ENCODE measurements around the gene FBXW8.
A peak's percentile ranks its signal among the peaks of the same experiment; 100 is the strongest.

Gene FBXW8

GRCh38 chr12:116926283-116927243, 15.8 kb downstream of the FBXW8 start:
- DNase-seq = no peak

- no peak for DNase-seq
Observed at GRCh38 chr12:116927244-116927940, 16.6 kb downstream of the FBXW8 start.

- DNase-seq = no peak
Observed at GRCh38 chr12:116928504-116928903, 17.8 kb downstream of the FBXW8 start.

GRCh38 chr12:116929885-116930284, 19.1 kb downstream of the FBXW8 start:
- DNase-seq = no peak

GRCh38 chr12:116931665-116932064, 20.9 kb downstream of the FBXW8 start:
- no peak for DNase-seq

GRCh38 chr12:116933091-116933490, 22.3 kb downstream of the FBXW8 start:
- DNase-seq = no peak

- no peak for DNase-seq
Observed at GRCh38 chr12:116933512-116934246, 22.9 kb downstream of the FBXW8 start.

GRCh38 chr12:116934908-116935705, 24.4 kb downstream of the FBXW8 start:
- DNase-seq = no peak

GRCh38 chr12:116937640-116938039, 26.9 kb downstream of the FBXW8 start:
- no peak for DNase-seq

- DNase-seq = no peak
Observed at GRCh38 chr12:116939734-116940133, 29.0 kb downstream of the FBXW8 start.

- DNase-seq = no peak
Observed at GRCh38 chr12:116941188-116941587, 30.4 kb downstream of the FBXW8 start.

- no peak for DNase-seq
Observed at GRCh38 chr12:116943419-116944372, 32.9 kb downstream of the FBXW8 start.

GRCh38 chr12:116945886-116946550, 35.3 kb downstream of the FBXW8 start:
- no peak for DNase-seq

GRCh38 chr12:116948298-116948697, 37.5 kb downstream of the FBXW8 start:
- no peak for DNase-seq

- DNase-seq = no peak
Observed at GRCh38 chr12:116950628-116951325, 40.0 kb downstream of the FBXW8 start.

- no peak for DNase-seq
Observed at GRCh38 chr12:116954710-116955381, 44.1 kb downstream of the FBXW8 start.

GRCh38 chr12:116955382-116956021, 44.8 kb downstream of the FBXW8 start:
- DNase-seq = peak; percentile 42

GRCh38 chr12:116958402-116959197, 47.9 kb downstream of the FBXW8 start:
- no peak for DNase-seq
